ENCODE results near the gene FAM117B. TPM values are rescaled to one million over a fixed set of nuclear protein-coding genes. Genes with fewer than 3 reads are reported as not detected.

Gene FAM117B
- total and polyA plus RNA-seq, 7 donors, result 3.6 to 8.9 (median 4.6) TPM

DNA sequence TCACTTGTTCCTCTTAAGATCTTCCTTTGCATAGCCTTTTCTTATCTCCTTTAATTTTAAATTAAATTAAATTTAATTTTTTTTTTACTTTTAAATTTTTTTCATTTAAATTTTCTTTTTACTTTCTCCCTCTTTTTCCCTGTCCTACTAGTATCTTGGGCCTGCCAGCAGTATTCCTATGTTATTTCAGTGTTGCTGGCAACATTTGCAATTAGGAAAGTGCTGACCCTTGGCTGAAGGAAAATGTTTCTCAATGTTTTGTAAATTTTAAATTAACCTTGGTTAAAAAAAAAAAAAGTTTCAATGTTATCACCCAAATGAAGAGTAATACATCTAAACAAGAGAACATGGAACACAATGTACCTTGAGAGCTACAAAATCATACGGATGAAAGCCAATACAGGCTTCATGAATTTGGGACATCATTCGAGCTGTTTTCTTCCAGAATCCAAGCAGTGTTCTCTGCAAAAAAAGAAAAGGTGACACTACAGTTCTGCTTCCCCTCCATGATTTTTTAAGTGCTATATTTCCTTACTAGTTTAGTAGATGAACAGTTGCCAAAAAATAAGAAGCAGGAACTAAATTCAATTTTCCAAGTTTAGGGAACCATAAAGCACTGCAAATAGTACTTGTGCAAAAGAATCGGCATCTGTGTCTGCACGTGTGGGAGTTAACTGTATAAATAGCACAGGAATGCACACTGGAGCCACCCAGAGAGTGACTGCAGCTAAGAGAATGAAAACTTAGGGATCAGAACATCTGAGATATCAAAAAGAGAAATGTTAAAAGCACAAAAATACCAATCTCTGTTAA is 181.0 kb downstream of the FAM117B start:
- Histone ChIP-seq H3K27me3 (no peaks in the 10 kb centered on the region), H3K36me3 (peaks cover 0 to 19% (median 0%) of the 10 kb centered on the region in 4 donors), H3K4me3 (no peak overlapping the region), H3K9me3 (no peaks in the 10 kb centered on the region), H3K4me1 (peaks cover 0 to 11% (median 2%) of the 10 kb centered on the region in 4 donors), H3K27ac (peak overlapping the region; percentile 43 to 57 (median 50))
- TF ChIP-seq POLR2A (IDR thresholded peaks at IDR 0.05) (no peak), EP300 (IDR thresholded peaks at IDR 0.05) (peak in 2 of 4 donors; percentile 2 to 33), POLR2AphosphoS5 (IDR thresholded peaks at IDR 0.05) (peak in 2 of 4 donors; percentile 46 to 64)
- 43 to 70% methylated on average over 4 of the region's 4 CpGs for WGBS, 2 donors
- no peak for DNase-seq
- intact Hi-C loops (cut with DNase I), result no loop called here

DNA sequence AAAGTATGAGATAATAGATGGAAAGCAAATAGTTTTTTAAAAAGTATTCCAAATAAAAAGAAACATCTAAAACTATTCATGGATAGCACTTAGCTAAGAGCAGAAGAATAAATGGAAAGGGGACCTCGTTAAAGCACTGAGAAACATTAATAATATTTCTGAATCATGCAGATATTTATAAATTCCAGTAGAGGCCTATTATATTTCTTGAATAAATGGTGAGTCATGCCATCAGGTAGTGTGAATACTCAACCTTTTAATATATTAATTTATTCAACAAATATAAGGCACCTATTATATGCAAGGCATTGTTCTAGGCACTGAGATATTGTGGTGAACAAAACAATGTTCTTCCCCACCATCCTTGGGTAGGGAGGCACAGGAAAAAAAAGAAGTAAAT is 183.0 kb downstream of the FAM117B start:
- WGBS, 2 donors, result 82 to 94% methylated on average over 1 of the region's 1 CpG
- Histone ChIP-seq H3K4me3 (no peak overlapping the region), H3K27ac (no peak overlapping the region), H3K4me1 (peaks cover 0 to 11% (median 2%) of the 10 kb centered on the region in 4 donors), H3K9me3 (no peaks in the 10 kb centered on the region), H3K36me3 (peaks cover 0 to 16% (median 0%) of the 10 kb centered on the region in 4 donors), H3K27me3 (no peaks in the 10 kb centered on the region)
- TF ChIP-seq POLR2A (IDR thresholded peaks at IDR 0.05), result no peak
- no peak for TF ChIP-seq POLR2AphosphoS5 (IDR thresholded peaks at IDR 0.05)
- TF ChIP-seq EP300 (IDR thresholded peaks at IDR 0.05), result no peak
- TF ChIP-seq, protein P1, sequence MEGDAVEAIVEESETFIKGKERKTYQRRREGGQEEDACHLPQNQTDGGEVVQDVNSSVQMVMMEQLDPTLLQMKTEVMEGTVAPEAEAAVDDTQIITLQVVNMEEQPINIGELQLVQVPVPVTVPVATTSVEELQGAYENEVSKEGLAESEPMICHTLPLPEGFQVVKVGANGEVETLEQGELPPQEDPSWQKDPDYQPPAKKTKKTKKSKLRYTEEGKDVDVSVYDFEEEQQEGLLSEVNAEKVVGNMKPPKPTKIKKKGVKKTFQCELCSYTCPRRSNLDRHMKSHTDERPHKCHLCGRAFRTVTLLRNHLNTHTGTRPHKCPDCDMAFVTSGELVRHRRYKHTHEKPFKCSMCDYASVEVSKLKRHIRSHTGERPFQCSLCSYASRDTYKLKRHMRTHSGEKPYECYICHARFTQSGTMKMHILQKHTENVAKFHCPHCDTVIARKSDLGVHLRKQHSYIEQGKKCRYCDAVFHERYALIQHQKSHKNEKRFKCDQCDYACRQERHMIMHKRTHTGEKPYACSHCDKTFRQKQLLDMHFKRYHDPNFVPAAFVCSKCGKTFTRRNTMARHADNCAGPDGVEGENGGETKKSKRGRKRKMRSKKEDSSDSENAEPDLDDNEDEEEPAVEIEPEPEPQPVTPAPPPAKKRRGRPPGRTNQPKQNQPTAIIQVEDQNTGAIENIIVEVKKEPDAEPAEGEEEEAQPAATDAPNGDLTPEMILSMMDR (IDR thresholded peaks at IDR 0.05), result no peak
- intact Hi-C loops (cut with DNase I), result no loop called here
- no peak for DNase-seq

DNA sequence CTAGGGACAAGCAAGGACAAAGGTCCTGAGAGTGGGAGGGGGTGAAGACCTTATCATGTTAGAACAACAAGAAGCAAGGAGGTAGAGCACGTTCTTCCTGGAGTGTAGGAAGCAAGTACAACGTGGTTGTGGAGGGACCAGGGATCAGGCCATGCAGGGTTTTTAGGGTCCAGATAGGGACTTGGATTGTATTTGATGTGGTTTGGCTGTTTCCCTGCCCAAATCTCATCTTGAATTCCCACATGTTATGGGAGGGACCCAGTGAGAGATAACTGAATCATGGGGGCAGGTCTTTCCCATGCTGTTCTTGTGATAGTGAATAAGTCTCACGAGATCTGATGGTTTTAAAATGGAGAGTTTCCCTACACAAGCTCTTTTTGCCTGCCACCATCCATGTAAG is 183.6 kb downstream of the FAM117B start:
- H3K27me3 ChIP-seq, result no peaks in the 10 kb centered on the region
- no peak for DNase-seq
- WGBS, 2 donors, result 82 to 88% methylated on average over 3 of the region's 3 CpGs
- H3K36me3 ChIP-seq, result peaks cover 0 to 14% (median 0%) of the 10 kb centered on the region in 4 donors
- H3K4me3 ChIP-seq, result no peak overlapping the region
- H3K9me3 ChIP-seq, result no peaks in the 10 kb centered on the region
- no peak overlapping the region for H3K27ac ChIP-seq
- intact Hi-C loops (cut with DNase I), result no loop called here
- TF ChIP-seq POLR2A (IDR thresholded peaks at IDR 0.05) (no peak), POLR2AphosphoS5 (IDR thresholded peaks at IDR 0.05) (no peak), EP300 (IDR thresholded peaks at IDR 0.05) (no peak)
- TF ChIP-seq, protein P1 (IDR thresholded peaks at IDR 0.05), result no peak
- H3K4me1 ChIP-seq, result peaks cover 0 to 11% (median 2%) of the 10 kb centered on the region in 4 donors

Small RNA genes lying within 50 kb of the gene (small RNA-seq; reads per million reads assigned to genes)
- gene MTND4LP17, result 0 reads per million in 3 donors

Other genes with a start within 250 kb of the FAM117B start
- 10 to 100 TPM; 15.7 to 28.8 (median 25.1) TPM for gene ICA1L, start 236.8 kb downstream of the FAM117B start, total RNA-seq
- 1 to 10 TPM in 2 of 3 donors, under 1 TPM in 1; 0.46 to 1.8 (median 1.3) TPM for gene ICA1L, start 236.8 kb downstream of the FAM117B start, polyA plus RNA-seq

Measured in sigmoid colon (tissue), 7 donors.